Measurements from ENCODE around the gene PAK1.

Gene PAK1

GRCh38 chr11:77413850-77414460, 59.9 kb downstream of the PAK1 start:
- no peak overlapping the region for H3K9ac ChIP-seq (ENCODE audit: low read length)
- H3K4me3 ChIP-seq (ENCODE audit: low read length), result no peak overlapping the region
- H3K36me3 ChIP-seq (ENCODE audit: control insufficient read depth, insufficient read depth, low read length, severe bottlenecking), result no peaks in the 10 kb centered on the region
- no peaks in the 10 kb centered on the region for H3K27me3 ChIP-seq (replicated peaks; ENCODE audit: control insufficient read depth, insufficient read depth, low read length)
- H3K9me3 ChIP-seq (ENCODE audit: control insufficient read depth, low read length), result no peaks in the 10 kb centered on the region
- no peak for DNase-seq (ENCODE audit: low read depth)
- peaks cover 19% of the 10 kb centered on the region for H3K4me1 ChIP-seq (ENCODE audit: control insufficient read depth, insufficient read depth, low read length)

DNA sequence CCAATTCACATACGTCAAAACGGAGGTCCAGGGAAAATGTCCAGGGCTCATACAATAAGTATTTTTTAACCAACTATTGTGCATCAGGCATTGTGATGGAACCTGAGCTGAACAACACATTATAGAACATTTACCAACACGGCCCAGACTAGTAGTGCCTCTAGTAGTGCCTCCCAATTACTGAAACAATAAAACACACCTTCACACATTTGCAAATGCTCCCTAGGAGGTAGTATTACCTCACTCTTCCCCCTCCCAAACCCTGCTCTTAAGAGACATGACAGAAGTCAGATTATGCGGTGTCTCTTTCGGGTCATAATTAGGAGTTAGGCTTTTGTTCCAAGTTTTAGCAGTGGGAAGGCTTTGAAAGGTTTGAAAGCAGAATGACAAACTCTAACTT, 61.1 kb downstream of the PAK1 start:
- H3K4me1 ChIP-seq (ENCODE audit: control insufficient read depth, insufficient read depth, low read length), result peaks cover 12% of the 10 kb centered on the region
- no peaks in the 10 kb centered on the region for H3K27me3 ChIP-seq (replicated peaks; ENCODE audit: control insufficient read depth, insufficient read depth, low read length)
- no peaks in the 10 kb centered on the region for H3K9me3 ChIP-seq (ENCODE audit: control insufficient read depth, low read length)
- no peaks in the 10 kb centered on the region for H3K36me3 ChIP-seq (ENCODE audit: control insufficient read depth, insufficient read depth, low read length, severe bottlenecking)
- no peak for DNase-seq (ENCODE audit: low read depth)
- H3K4me3 ChIP-seq (ENCODE audit: low read length), result no peak overlapping the region
- no peak overlapping the region for H3K9ac ChIP-seq (ENCODE audit: low read length)

DNA sequence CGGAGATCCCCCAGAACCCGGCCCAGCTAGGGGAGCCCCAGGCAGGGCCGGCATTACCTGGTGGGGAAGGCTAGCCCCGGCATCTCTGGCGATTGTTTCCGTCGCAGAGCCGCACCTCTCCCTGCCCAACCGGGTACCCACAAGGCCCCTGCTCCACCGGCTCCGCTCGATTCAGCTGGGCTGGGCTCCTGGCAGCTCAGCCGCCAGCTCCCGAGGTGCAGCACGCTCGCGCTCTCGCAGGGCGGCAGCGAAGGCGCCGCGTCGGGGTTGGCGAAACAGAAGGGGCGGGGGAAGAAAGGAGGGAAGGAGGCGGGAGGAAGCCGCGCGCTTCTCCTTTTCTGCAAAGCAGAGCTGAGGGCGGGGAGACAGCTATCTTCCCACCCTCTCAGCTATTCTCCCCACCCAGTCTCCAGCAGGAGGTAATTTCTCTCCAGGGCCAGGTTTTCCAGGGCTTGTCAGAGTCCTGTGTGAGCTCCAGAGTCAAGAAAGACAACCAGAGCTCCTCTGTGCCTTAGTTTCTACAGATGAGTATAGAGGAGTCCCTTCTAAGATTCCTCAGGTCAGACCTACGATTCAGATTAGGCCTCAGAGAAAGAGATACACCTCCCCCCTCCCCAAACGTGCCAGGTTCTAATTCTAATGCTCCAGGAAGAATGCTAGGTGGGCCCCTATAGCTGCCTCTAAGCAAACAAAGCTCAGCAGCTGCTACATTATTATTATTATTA, 62.0 kb downstream of the PAK1 start:
- Histone ChIP-seq H3K27me3 (replicated peaks; ENCODE audit: control insufficient read depth, insufficient read depth, low read length) (no peaks in the 10 kb centered on the region), H3K9ac (ENCODE audit: low read length) (peak overlapping the region; percentile 88), H3K9me3 (ENCODE audit: control insufficient read depth, low read length) (no peaks in the 10 kb centered on the region), H3K36me3 (ENCODE audit: control insufficient read depth, insufficient read depth, low read length, severe bottlenecking) (no peaks in the 10 kb centered on the region), H3K4me3 (ENCODE audit: low read length) (peak overlapping the region; percentile 90), H3K4me1 (ENCODE audit: control insufficient read depth, insufficient read depth, low read length) (peaks cover 19% of the 10 kb centered on the region)
- DNase-seq (ENCODE audit: low read depth), result peak; percentile 94

GRCh38 chr11:77411137-77411707, 62.7 kb downstream of the PAK1 start:
- no peaks in the 10 kb centered on the region for H3K9me3 ChIP-seq (ENCODE audit: control insufficient read depth, low read length)
- H3K27me3 ChIP-seq (replicated peaks; ENCODE audit: control insufficient read depth, insufficient read depth, low read length), result no peaks in the 10 kb centered on the region
- peaks cover 19% of the 10 kb centered on the region for H3K4me1 ChIP-seq (ENCODE audit: control insufficient read depth, insufficient read depth, low read length)
- no peaks in the 10 kb centered on the region for H3K36me3 ChIP-seq (ENCODE audit: control insufficient read depth, insufficient read depth, low read length, severe bottlenecking)
- peak; percentile 56 for DNase-seq (ENCODE audit: low read depth)
- H3K4me3 ChIP-seq (ENCODE audit: low read length), result peak overlapping the region; percentile 90
- peak overlapping the region; percentile 88 for H3K9ac ChIP-seq (ENCODE audit: low read length)

DNA sequence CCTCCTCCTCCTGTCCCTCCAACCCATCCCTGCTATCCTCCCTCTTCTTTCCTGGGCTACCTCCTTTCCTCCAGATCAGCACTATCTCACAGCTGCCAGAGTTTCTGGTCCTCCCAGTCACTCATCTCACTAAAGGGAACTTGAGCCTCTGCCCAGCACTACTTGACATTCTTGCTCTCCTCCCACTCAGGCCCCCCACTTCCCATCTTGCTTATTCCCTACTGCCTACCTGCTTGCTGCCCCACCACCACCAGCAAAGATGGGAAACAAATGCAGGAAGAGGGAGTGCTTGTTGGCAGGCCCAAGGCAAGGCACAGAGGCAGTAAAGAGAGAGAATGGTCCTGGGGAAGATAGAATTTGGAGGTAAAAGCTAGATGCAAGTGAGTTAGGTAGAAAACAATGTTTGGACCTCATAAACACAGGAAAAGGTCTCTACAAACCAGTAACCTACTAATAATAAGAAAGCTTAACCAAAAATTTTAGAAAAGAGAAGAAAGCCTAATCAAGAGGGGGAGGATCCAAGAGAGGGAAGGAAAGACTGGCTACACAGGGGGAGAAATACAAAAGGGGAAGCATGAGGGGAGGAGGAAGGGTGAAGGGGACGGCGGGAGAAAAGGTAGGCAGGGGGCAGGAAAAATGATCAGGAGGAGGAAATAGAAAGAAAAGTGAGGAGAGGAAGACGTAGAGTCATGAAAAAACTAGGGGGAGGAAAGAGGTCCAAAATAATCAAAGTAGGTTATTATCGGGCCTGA, 63.6 kb downstream of the PAK1 start:
- Histone ChIP-seq H3K4me1 (ENCODE audit: control insufficient read depth, insufficient read depth, low read length) (peaks cover 19% of the 10 kb centered on the region), H3K36me3 (ENCODE audit: control insufficient read depth, insufficient read depth, low read length, severe bottlenecking) (no peaks in the 10 kb centered on the region), H3K9ac (ENCODE audit: low read length) (no peak overlapping the region), H3K27me3 (replicated peaks; ENCODE audit: control insufficient read depth, insufficient read depth, low read length) (no peaks in the 10 kb centered on the region), H3K4me3 (ENCODE audit: low read length) (no peak overlapping the region), H3K9me3 (ENCODE audit: control insufficient read depth, low read length) (no peaks in the 10 kb centered on the region)
- DNase-seq (ENCODE audit: low read depth), result no peak

- Histone ChIP-seq H3K4me1 (ENCODE audit: control insufficient read depth, insufficient read depth, low read length) (peaks cover 19% of the 10 kb centered on the region), H3K4me3 (ENCODE audit: low read length) (no peak overlapping the region), H3K9me3 (ENCODE audit: control insufficient read depth, low read length) (no peaks in the 10 kb centered on the region), H3K9ac (ENCODE audit: low read length) (no peak overlapping the region), H3K36me3 (ENCODE audit: control insufficient read depth, insufficient read depth, low read length, severe bottlenecking) (no peaks in the 10 kb centered on the region), H3K27me3 (replicated peaks; ENCODE audit: control insufficient read depth, insufficient read depth, low read length) (no peaks in the 10 kb centered on the region)
- no peak for DNase-seq (ENCODE audit: low read depth)
Measured at GRCh38 chr11:77409046-77409445, 64.8 kb downstream of the PAK1 start.

- no peaks in the 10 kb centered on the region for H3K9me3 ChIP-seq (ENCODE audit: control insufficient read depth, low read length)
- peak; percentile 89 for DNase-seq (ENCODE audit: low read depth)
- peaks cover 19% of the 10 kb centered on the region for H3K4me1 ChIP-seq (ENCODE audit: control insufficient read depth, insufficient read depth, low read length)
Measured at GRCh38 chr11:77407613-77408012, 66.3 kb downstream of the PAK1 start.

DNA sequence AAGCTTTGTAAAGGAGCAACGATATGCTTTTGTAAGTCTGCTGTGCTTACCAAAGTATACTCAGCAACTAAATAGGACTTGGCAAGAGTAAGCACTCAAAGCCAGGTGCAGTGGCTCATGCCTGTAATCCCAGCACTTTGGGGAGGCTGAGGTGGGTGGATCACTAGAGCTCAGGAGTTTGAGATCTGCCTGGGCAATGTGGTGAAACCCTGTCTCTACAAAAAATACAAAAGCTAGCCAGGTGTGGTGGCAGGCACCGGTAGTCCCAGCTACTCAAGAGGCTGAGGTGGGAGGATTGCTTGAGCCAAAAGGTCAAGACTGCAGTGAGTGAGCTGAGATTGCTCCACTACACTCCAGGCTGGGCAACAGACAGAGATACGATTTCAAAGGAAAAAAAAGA, 67.5 kb downstream of the PAK1 start:
- peaks cover 21% of the 10 kb centered on the region for H3K4me1 ChIP-seq (ENCODE audit: control insufficient read depth, insufficient read depth, low read length)
- no peaks in the 10 kb centered on the region for H3K9me3 ChIP-seq (ENCODE audit: control insufficient read depth, low read length)
- no peaks in the 10 kb centered on the region for H3K27me3 ChIP-seq (replicated peaks; ENCODE audit: control insufficient read depth, insufficient read depth, low read length)
- no peak for DNase-seq (ENCODE audit: low read depth)
- no peak overlapping the region for H3K9ac ChIP-seq (ENCODE audit: low read length)
- no peak overlapping the region for H3K4me3 ChIP-seq (ENCODE audit: low read length)
- no peaks in the 10 kb centered on the region for H3K36me3 ChIP-seq (ENCODE audit: control insufficient read depth, insufficient read depth, low read length, severe bottlenecking)

More at GRCh38 chr11:77407613-77408012, 66.3 kb downstream of the PAK1 start:
- Histone ChIP-seq H3K4me3 (ENCODE audit: low read length) (no peak overlapping the region), H3K9ac (ENCODE audit: low read length) (no peak overlapping the region), H3K27me3 (replicated peaks; ENCODE audit: control insufficient read depth, insufficient read depth, low read length) (no peaks in the 10 kb centered on the region), H3K36me3 (ENCODE audit: control insufficient read depth, insufficient read depth, low read length, severe bottlenecking) (no peaks in the 10 kb centered on the region)

- Histone ChIP-seq H3K36me3 (ENCODE audit: control insufficient read depth, insufficient read depth, low read length, severe bottlenecking) (no peaks in the 10 kb centered on the region), H3K9me3 (ENCODE audit: control insufficient read depth, low read length) (no peaks in the 10 kb centered on the region), H3K9ac (ENCODE audit: low read length) (no peak overlapping the region), H3K4me1 (ENCODE audit: control insufficient read depth, insufficient read depth, low read length) (peaks cover 16% of the 10 kb centered on the region), H3K27me3 (replicated peaks; ENCODE audit: control insufficient read depth, insufficient read depth, low read length) (no peaks in the 10 kb centered on the region), H3K4me3 (ENCODE audit: low read length) (no peak overlapping the region)
- no peak for DNase-seq (ENCODE audit: low read depth)
Measured at GRCh38 chr11:77403211-77403610, 70.7 kb downstream of the PAK1 start.

GRCh38 chr11:77402218-77402556, 71.7 kb downstream of the PAK1 start:
- H3K4me1 ChIP-seq (ENCODE audit: control insufficient read depth, insufficient read depth, low read length), result peaks cover 8% of the 10 kb centered on the region
- H3K4me3 ChIP-seq (ENCODE audit: low read length), result no peak overlapping the region

GRCh38 chr11:77401486-77402217, 72.2 kb downstream of the PAK1 start:
- H3K4me3 ChIP-seq (ENCODE audit: low read length), result no peak overlapping the region
- no peaks in the 10 kb centered on the region for H3K27me3 ChIP-seq (replicated peaks; ENCODE audit: control insufficient read depth, insufficient read depth, low read length)
- peaks cover 7% of the 10 kb centered on the region for H3K4me1 ChIP-seq (ENCODE audit: control insufficient read depth, insufficient read depth, low read length)
- H3K9me3 ChIP-seq (ENCODE audit: control insufficient read depth, low read length), result no peaks in the 10 kb centered on the region
- DNase-seq (ENCODE audit: low read depth), result no peak
- no peaks in the 10 kb centered on the region for H3K36me3 ChIP-seq (ENCODE audit: control insufficient read depth, insufficient read depth, low read length, severe bottlenecking)
- no peak overlapping the region for H3K9ac ChIP-seq (ENCODE audit: low read length)

More at GRCh38 chr11:77402218-77402556, 71.7 kb downstream of the PAK1 start:
- Histone ChIP-seq H3K36me3 (ENCODE audit: control insufficient read depth, insufficient read depth, low read length, severe bottlenecking) (no peaks in the 10 kb centered on the region), H3K9ac (ENCODE audit: low read length) (no peak overlapping the region), H3K9me3 (ENCODE audit: control insufficient read depth, low read length) (no peaks in the 10 kb centered on the region), H3K27me3 (replicated peaks; ENCODE audit: control insufficient read depth, insufficient read depth, low read length) (no peaks in the 10 kb centered on the region)
- no peak for DNase-seq (ENCODE audit: low read depth)
